HEK293 (cell line): ENCODE results near the gene LRP1B.

Experiments used
- CTCF ChIA-PET: fragments of 350-600 bp; formaldehyde crosslinking; extraction: SDS; loops from one replicate; lab custom pipeline; 2021; ENCODE audit warnings: antibody characterized with exemption; lab: Yijun Ruan, JAX
- POLR2A ChIA-PET: fragments of 300-600 bp; formaldehyde crosslinking; extraction: SDS; loops from one replicate; lab custom pipeline; 2020; ENCODE audit warnings: antibody characterized with exemption, inconsistent platforms; lab: Yijun Ruan, JAX
- H3K27ac ChIP-seq: fragments of 200-500 bp; sonication (Bioruptor generic); 2 replicates; pipeline ENCODE4 v1.5.1; 2014; ENCODE audit warnings: low read depth, low read length, control low read depth, inconsistent platforms; ENCODE audit errors: extremely low read depth
- H3K36me3 ChIP-seq, 2 experiments: fragments of 200-500 bp in 1 of 2; sonication (Bioruptor generic) in 1 of 2; 1 replicate in 1 of 2; 2 replicates in 1 of 2; pipeline ENCODE4 v1.5.1; 2014 to 2017; ENCODE audit warnings: inconsistent platforms in 2 of 2, low read length in 2 of 2; ENCODE audit not compliant: control insufficient read depth in 2 of 2, insufficient read depth in 1 of 2
- H3K4me1 ChIP-seq: fragments of 200-500 bp; sonication (Bioruptor generic); 2 replicates; pipeline ENCODE4 v1.5.1; 2014; ENCODE audit warnings: mild to moderate bottlenecking, low read length, inconsistent platforms; ENCODE audit not compliant: control insufficient read depth, insufficient read depth
- H3K4me3 ChIP-seq: 2 replicates; pipeline ENCODE4 v1.5.1; 2011; ENCODE audit warnings: low read depth, mild to moderate bottlenecking, control low read depth, low read length, moderate library complexity
- H3K9me3 ChIP-seq: fragments of 200-500 bp; sonication (Bioruptor generic); 2 replicates; pipeline ENCODE4 v1.5.1; 2014; ENCODE audit warnings: low read depth, low read length, inconsistent platforms; ENCODE audit not compliant: control insufficient read depth, insufficient read depth
- INSM2 ChIP-seq: fragments of 450-650 bp; formaldehyde crosslinking; IDR thresholded peaks from 2 replicates; pipeline ENCODE4 v1.5.1; 2016; ENCODE audit warnings: missing biosample characterization, missing genetic modification characterization
- KLF17 ChIP-seq: fragments of 450-650 bp; formaldehyde crosslinking; IDR thresholded peaks from 2 replicates; pipeline ENCODE4 v1.5.1; 2016; ENCODE audit warnings: missing biosample characterization, missing genetic modification characterization
- SETDB1 ChIP-seq: IDR thresholded peaks from one replicate; pipeline ENCODE4 v1.6.1; 2017; ENCODE audit warnings: mild to moderate bottlenecking, low read length, moderate library complexity, mixed read lengths; ENCODE audit not compliant: insufficient read length
- SP2 ChIP-seq: fragments of 450-650 bp; formaldehyde crosslinking; IDR thresholded peaks from 2 replicates; pipeline ENCODE4 v1.5.1; 2016; ENCODE audit warnings: missing biosample characterization, missing genetic modification characterization
- TCF7L2 ChIP-seq: IDR thresholded peaks from 2 replicates; pipeline ENCODE4 v1.6.1; 2011; ENCODE audit warnings: low read depth, mild to moderate bottlenecking, inconsistent platforms, low read length, moderate library complexity, borderline replicate concordance
- ZBTB1 ChIP-seq: fragments of 450-650 bp; formaldehyde crosslinking; IDR thresholded peaks from 2 replicates; pipeline ENCODE4 v1.5.1; 2016; ENCODE audit warnings: missing biosample characterization, missing genetic modification characterization
- ZNF132 ChIP-seq: fragments of 450-650 bp; formaldehyde crosslinking; IDR thresholded peaks from 2 replicates; pipeline ENCODE4 v1.5.1; 2017; ENCODE audit warnings: missing biosample characterization, missing genetic modification characterization, borderline replicate concordance
- ZNF2 ChIP-seq: fragments of 450-650 bp; formaldehyde crosslinking; IDR thresholded peaks from 2 replicates; pipeline ENCODE4 v1.5.1; 2016; ENCODE audit warnings: missing biosample characterization, missing genetic modification characterization
- ZNF266 ChIP-seq: fragments of 450-650 bp; formaldehyde crosslinking; IDR thresholded peaks from 2 replicates; pipeline ENCODE4 v1.5.1; 2016; ENCODE audit warnings: missing biosample characterization, missing genetic modification characterization, low read depth
- ZNF280C ChIP-seq: fragments of 450-650 bp; formaldehyde crosslinking; IDR thresholded peaks from 2 replicates; pipeline ENCODE4 v1.5.1; 2016; ENCODE audit warnings: missing biosample characterization, missing genetic modification characterization
- ZNF311 ChIP-seq: fragments of 450-650 bp; formaldehyde crosslinking; IDR thresholded peaks from 2 replicates; pipeline ENCODE4 v1.5.1; 2017; ENCODE audit warnings: missing biosample characterization, missing genetic modification characterization, borderline replicate concordance
- ZNF518A ChIP-seq: fragments of 450-650 bp; formaldehyde crosslinking; conservative IDR thresholded peaks from 2 replicates; pipeline ENCODE4 v1.5.1; 2016; ENCODE audit warnings: low read depth, missing biosample characterization, missing genetic modification characterization
- ZNF521 ChIP-seq: fragments of 450-650 bp; formaldehyde crosslinking; IDR thresholded peaks from 2 replicates; pipeline ENCODE4 v1.5.1; 2017; ENCODE audit warnings: missing biosample characterization, mild to moderate bottlenecking, missing genetic modification characterization
- ZNF530 ChIP-seq: fragments of 450-650 bp; formaldehyde crosslinking; IDR thresholded peaks from 2 replicates; pipeline ENCODE4 v1.5.1; 2016; ENCODE audit warnings: low read depth, missing biosample characterization, missing genetic modification characterization
- ZNF645 ChIP-seq: fragments of 450-650 bp; formaldehyde crosslinking; IDR thresholded peaks from 2 replicates; pipeline ENCODE4; 2016; ENCODE audit warnings: missing biosample characterization, missing genetic modification characterization
- ZNF768 ChIP-seq: fragments of 450-650 bp; formaldehyde crosslinking; IDR thresholded peaks from 2 replicates; pipeline ENCODE4 v1.5.1; 2018; ENCODE audit warnings: missing biosample characterization, mild to moderate bottlenecking, missing genetic modification characterization
- TF ChIP-seq, protein P1 (sequence below): fragments of 450-650 bp; formaldehyde crosslinking; IDR thresholded peaks from 2 replicates; pipeline ENCODE4 v1.5.1; 2016; ENCODE audit warnings: missing biosample characterization, missing genetic modification characterization, low read depth

Gene LRP1B

GRCh38 chr2:141508806-141509595 is 621.8 kb downstream of the LRP1B start (continued):
- TF ChIP-seq ZNF280C (tag by site-specific recombination) (no peak), ZNF645 (tag by site-specific recombination) (no peak), ZNF266 (tag by site-specific recombination) (no peak), SETDB1 (no peak), ZNF521 (tag by site-specific recombination) (no peak), KLF17 (tag by site-specific recombination) (no peak)
- TF ChIP-seq, all 188 proteins: peak for 0

- H3K27ac ChIP-seq = no peak overlapping the region
- H3K4me3 ChIP-seq = no peak overlapping the region
- H3K36me3 ChIP-seq = no peaks in the 10 kb centered on the region
- TF ChIP-seq ZNF530 (tag by site-specific recombination) = no peak
- POLR2A ChIA-PET = no interaction called here
- no peaks in the 10 kb centered on the region for H3K4me1 ChIP-seq
- CTCF ChIA-PET = interaction anchor here (0.7 kb wide), 2 partner anchors 11 to 511 kb away, joined by 3 read pairs; no protein-coding TSS in a partner anchor
- no peaks in the 10 kb centered on the region for H3K9me3 ChIP-seq
These were observed 622.6 kb downstream of the LRP1B start for GRCh38 chr2:141508086-141508752.

- Histone ChIP-seq H3K4me3 (no peak overlapping the region), H3K4me1 (no peaks in the 10 kb centered on the region), H3K27ac (no peak overlapping the region), H3K36me3 (no peaks in the 10 kb centered on the region), H3K9me3 (no peaks in the 10 kb centered on the region)
- ChIA-PET CTCF (no interaction called here), POLR2A (no interaction called here)
- no peak for TF ChIP-seq SP2
- TF ChIP-seq ZNF132 (tag by site-specific recombination) = no peak
- TF ChIP-seq ZBTB1 (tag by site-specific recombination) = no peak
- TF ChIP-seq TCF7L2 = no peak
- no peak for TF ChIP-seq ZNF311 (tag by site-specific recombination)
- TF ChIP-seq, protein P1, sequence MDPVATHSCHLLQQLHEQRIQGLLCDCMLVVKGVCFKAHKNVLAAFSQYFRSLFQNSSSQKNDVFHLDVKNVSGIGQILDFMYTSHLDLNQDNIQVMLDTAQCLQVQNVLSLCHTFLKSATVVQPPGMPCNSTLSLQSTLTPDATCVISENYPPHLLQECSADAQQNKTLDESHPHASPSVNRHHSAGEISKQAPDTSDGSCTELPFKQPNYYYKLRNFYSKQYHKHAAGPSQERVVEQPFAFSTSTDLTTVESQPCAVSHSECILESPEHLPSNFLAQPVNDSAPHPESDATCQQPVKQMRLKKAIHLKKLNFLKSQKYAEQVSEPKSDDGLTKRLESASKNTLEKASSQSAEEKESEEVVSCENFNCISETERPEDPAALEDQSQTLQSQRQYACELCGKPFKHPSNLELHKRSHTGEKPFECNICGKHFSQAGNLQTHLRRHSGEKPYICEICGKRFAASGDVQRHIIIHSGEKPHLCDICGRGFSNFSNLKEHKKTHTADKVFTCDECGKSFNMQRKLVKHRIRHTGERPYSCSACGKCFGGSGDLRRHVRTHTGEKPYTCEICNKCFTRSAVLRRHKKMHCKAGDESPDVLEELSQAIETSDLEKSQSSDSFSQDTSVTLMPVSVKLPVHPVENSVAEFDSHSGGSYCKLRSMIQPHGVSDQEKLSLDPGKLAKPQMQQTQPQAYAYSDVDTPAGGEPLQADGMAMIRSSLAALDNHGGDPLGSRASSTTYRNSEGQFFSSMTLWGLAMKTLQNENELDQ = no peak
- TF ChIP-seq INSM2 (tag by site-specific recombination) = no peak
- TF ChIP-seq ZNF768 (tag by site-specific recombination) = no peak
- TF ChIP-seq ZNF2 (tag by site-specific recombination) = no peak
- no peak for TF ChIP-seq ZNF518A (tag by site-specific recombination)
These were observed 624.7 kb downstream of the LRP1B start for GRCh38 chr2:141506135-141506534.
